GM23338 (cell line): Measurements from ENCODE around the gene RNGTT.

Experiments used
- CREB1 ChIP-seq: fragments of 250-450 bp; sonication (Bioruptor Pico); IDR thresholded peaks from 2 replicates; pipeline ENCODE4 v1.5.0; 2020; ENCODE audit warnings: low read depth, mild to moderate bottlenecking, moderate library complexity
- CTCF ChIP-seq, 2 experiments: fragments of 200-600 bp in 1 of 2; sonication (generic) in 1 of 2; conservative IDR thresholded peaks; 2 replicates each; pipeline versions ENCODE4 v1.5.1 to v1.6.1; 2016 to 2017; ENCODE audit warnings: antibody characterized with exemption in 2 of 2, low read depth in 2 of 2, mild to moderate bottlenecking in 2 of 2, moderate library complexity in 1 of 2
- ETS1 ChIP-seq: IDR thresholded peaks from 2 replicates; pipeline ENCODE4 v1.6.1; 2016; ENCODE audit warnings: antibody characterized with exemption
- EZH2 ChIP-seq: fragments of 200-600 bp; sonication (generic); IDR thresholded peaks from one replicate; pipeline ENCODE4 v1.8.0; 2017; ENCODE audit warnings: antibody characterized with exemption, mild to moderate bottlenecking, low read depth; ENCODE audit not compliant: unreplicated experiment
- EZH2phosphoT487 ChIP-seq: fragments of 200-600 bp; sonication (generic); IDR thresholded peaks from one replicate; pipeline ENCODE4 v1.8.1; 2018; ENCODE audit warnings: antibody characterized with exemption; ENCODE audit not compliant: unreplicated experiment
- JUNB ChIP-seq: IDR thresholded peaks from one replicate; pipeline ENCODE4 v1.6.1; 2016; ENCODE audit warnings: antibody characterized with exemption; ENCODE audit not compliant: unreplicated experiment
- NANOG ChIP-seq: IDR thresholded peaks from 2 replicates; pipeline ENCODE4 v1.6.1; 2016; ENCODE audit warnings: antibody characterized with exemption, borderline replicate concordance
- POLR2AphosphoS5 ChIP-seq: IDR thresholded peaks from 2 replicates; pipeline ENCODE4 v1.6.1; 2016; ENCODE audit warnings: antibody characterized with exemption, low read depth
- REST ChIP-seq: IDR thresholded peaks from one replicate; pipeline ENCODE4 v1.6.1; 2018; ENCODE audit warnings: antibody characterized with exemption; ENCODE audit not compliant: unreplicated experiment
- STAT1 ChIP-seq: IDR thresholded peaks from one replicate; pipeline ENCODE4 v1.6.1; 2016; ENCODE audit warnings: antibody characterized with exemption; ENCODE audit not compliant: unreplicated experiment
- ZNF331 ChIP-seq: fragments of 250-450 bp; sonication (Bioruptor Pico); IDR thresholded peaks from 2 replicates; pipeline ENCODE4 v1.5.0; 2020; ENCODE audit warnings: low read depth, mild to moderate bottlenecking, moderate library complexity

GRCh38 chr6:88852000-88852399, 111.4 kb downstream of the RNGTT start:
- TF ChIP-seq CTCF (conservative IDR thresholded peaks at IDR 0.05; ENCODE audit: low read depth in 2 of 2) (no peak), POLR2AphosphoS5 (no peak), ZNF331 (CRISPR knock-in tag) (no peak), EZH2 (no peak), STAT1 (no peak), REST (no peak), EZH2phosphoT487 (no peak), CREB1 (CRISPR knock-in tag) (no peak), ETS1 (no peak), NANOG (no peak), JUNB (no peak)
